ENCODE data around the gene RGL4.
"Not testable (repeated sequence)": the region's sequence is repeated elsewhere in the genome, so short reads cannot be mapped to it uniquely, and the experiment has no call there.

RGL4 gene

GRCh38 chr22:23690713-23691112 lies at the start of gene RGL4:
Gene RGL4, plus strand, starts transcription at chr22:23691013. Its CDS starts 1,018 bp downstream, at chr22:23692031.
- H3K79me2 ChIP-seq (ENCODE audit: control insufficient read depth, low read length) = no peaks in the 10 kb centered on the region
- no peaks in the 10 kb centered on the region for H3K9me3 ChIP-seq (ENCODE audit: control insufficient read depth, insufficient read depth, low read length)
- no peaks in the 10 kb centered on the region for H3F3A ChIP-seq (ENCODE audit: control insufficient read depth, insufficient read depth)
- H3K27ac ChIP-seq (ENCODE audit: low read depth, low read length) = no peak within 1 kb of the TSS
- no peaks in the 10 kb centered on the region for H4K20me1 ChIP-seq (ENCODE audit: control insufficient read depth, insufficient read depth, low read depth, low read length)
- H3K36me3 ChIP-seq (ENCODE audit: control insufficient read depth, low read length) = peaks cover 21% of the 10 kb centered on the region
- no peaks in the 10 kb centered on the region for H3K9me2 ChIP-seq (replicated peaks; ENCODE audit: control insufficient read depth, low read length)
- TF ChIP-seq EZH2phosphoT487 (IDR thresholded peaks at IDR 0.05; ENCODE audit: borderline replicate concordance, low read length) (no peak), CTCF (IDR thresholded peaks at IDR 0.05; ENCODE audit: low read depth, low read length, poor library complexity, severe bottlenecking) (no peak)
- H3K4me2 ChIP-seq (ENCODE audit: low read length) = no peak within 1 kb of the TSS
- no peaks in the 10 kb centered on the region for H3K4me1 ChIP-seq (ENCODE audit: control insufficient read depth, low read length)
- H3K4me3 ChIP-seq (ENCODE audit: low read length) = no peak within 1 kb of the TSS
- no peaks in the 10 kb centered on the region for H3K27me3 ChIP-seq (ENCODE audit: control insufficient read depth, low read length)

- not testable (repeated sequence) for H3K27me3 ChIP-seq (ENCODE audit: control insufficient read depth, low read length); H3K9me3 ChIP-seq (ENCODE audit: control insufficient read depth, insufficient read depth, low read length); H3K9me2 ChIP-seq (replicated peaks; ENCODE audit: control insufficient read depth, low read length)
Measured at GRCh38 chr22:23646526-23646925, 44.3 kb upstream of the RGL4 start.

GRCh38 chr22:23649071-23649501 lies 41.7 kb upstream of the RGL4 start:
- H3K9me3 ChIP-seq (ENCODE audit: control insufficient read depth, insufficient read depth, low read length) = no peaks in the 10 kb centered on the region
- H3F3A ChIP-seq (ENCODE audit: control insufficient read depth, insufficient read depth) = no peaks in the 10 kb centered on the region
- H3K36me3 ChIP-seq (ENCODE audit: control insufficient read depth, low read length) = no peaks in the 10 kb centered on the region
- no peaks in the 10 kb centered on the region for H3K9me2 ChIP-seq (replicated peaks; ENCODE audit: control insufficient read depth, low read length)
- TF ChIP-seq EZH2phosphoT487 (IDR thresholded peaks at IDR 0.05; ENCODE audit: borderline replicate concordance, low read length) (no peak), CTCF (IDR thresholded peaks at IDR 0.05; ENCODE audit: low read depth, low read length, poor library complexity, severe bottlenecking) (no peak)
- no peak overlapping the region for H3K4me2 ChIP-seq (ENCODE audit: low read length)
- H4K20me1 ChIP-seq (ENCODE audit: control insufficient read depth, insufficient read depth, low read depth, low read length) = no peaks in the 10 kb centered on the region
- H3K27me3 ChIP-seq (ENCODE audit: control insufficient read depth, low read length) = no peaks in the 10 kb centered on the region
- no peak overlapping the region for H3K27ac ChIP-seq (ENCODE audit: low read depth, low read length)
- H3K79me2 ChIP-seq (ENCODE audit: control insufficient read depth, low read length) = no peaks in the 10 kb centered on the region
- H3K4me1 ChIP-seq (ENCODE audit: control insufficient read depth, low read length) = no peaks in the 10 kb centered on the region
- no peak overlapping the region for H3K4me3 ChIP-seq (ENCODE audit: low read length)

More at GRCh38 chr22:23646526-23646925, 44.3 kb upstream of the RGL4 start:
- H3F3A ChIP-seq (ENCODE audit: control insufficient read depth, insufficient read depth); H4K20me1 ChIP-seq (ENCODE audit: control insufficient read depth, insufficient read depth, low read depth, low read length); H3K4me2 ChIP-seq (ENCODE audit: low read length); H3K4me3 ChIP-seq (ENCODE audit: low read length); H3K4me1 ChIP-seq (ENCODE audit: control insufficient read depth, low read length); H3K79me2 ChIP-seq (ENCODE audit: control insufficient read depth, low read length); H3K36me3 ChIP-seq (ENCODE audit: control insufficient read depth, low read length); H3K27ac ChIP-seq (ENCODE audit: low read depth, low read length): not testable (repeated sequence)

GRCh38 chr22:23651676-23652075 lies 39.1 kb upstream of the RGL4 start:
- no peak overlapping the region for H3K4me3 ChIP-seq (ENCODE audit: low read length)
- no peaks in the 10 kb centered on the region for H3K9me2 ChIP-seq (replicated peaks; ENCODE audit: control insufficient read depth, low read length)
- no peak overlapping the region for H3K4me2 ChIP-seq (ENCODE audit: low read length)
- no peaks in the 10 kb centered on the region for H3K36me3 ChIP-seq (ENCODE audit: control insufficient read depth, low read length)
- H3F3A ChIP-seq (ENCODE audit: control insufficient read depth, insufficient read depth) = no peaks in the 10 kb centered on the region
- TF ChIP-seq CTCF (IDR thresholded peaks at IDR 0.05; ENCODE audit: low read depth, low read length, poor library complexity, severe bottlenecking) (no peak), EZH2phosphoT487 (IDR thresholded peaks at IDR 0.05; ENCODE audit: borderline replicate concordance, low read length) (no peak)
- H3K4me1 ChIP-seq (ENCODE audit: control insufficient read depth, low read length) = no peaks in the 10 kb centered on the region
- H3K79me2 ChIP-seq (ENCODE audit: control insufficient read depth, low read length) = no peaks in the 10 kb centered on the region
- H3K27ac ChIP-seq (ENCODE audit: low read depth, low read length) = no peak overlapping the region
- H3K27me3 ChIP-seq (ENCODE audit: control insufficient read depth, low read length) = no peaks in the 10 kb centered on the region
- no peaks in the 10 kb centered on the region for H3K9me3 ChIP-seq (ENCODE audit: control insufficient read depth, insufficient read depth, low read length)
- H4K20me1 ChIP-seq (ENCODE audit: control insufficient read depth, insufficient read depth, low read depth, low read length) = no peaks in the 10 kb centered on the region

Measured in DOHH2 (cell line).